HepG2 (cell line): ENCODE data around the gene ARAP3. TPM values are rescaled to one million over a fixed set of nuclear protein-coding genes. Genes with fewer than 3 reads are reported as not detected.

ENCODE experiments used
- FOXM1 ChIP-seq: sonication (generic); formaldehyde crosslinking; IDR thresholded peaks from 2 replicates; pipeline ENCODE4 v1.5.0; 2020; ENCODE audit warnings: missing genetic modification reagents
- NFYC ChIP-seq: IDR thresholded peaks from 2 replicates; pipeline ENCODE4 v1.6.1; 2016; ENCODE audit warnings: missing genetic modification reagents, missing compliant biosample characterization
- POLR2AphosphoS5 ChIP-seq: IDR thresholded peaks from 2 replicates; pipeline ENCODE4 v1.6.1; 2012; ENCODE audit warnings: low read depth, low read length
- RBAK ChIP-seq: sonication (generic); formaldehyde crosslinking; IDR thresholded peaks from 2 replicates; pipeline ENCODE4 v1.5.1; 2020; ENCODE audit warnings: mild to moderate bottlenecking, missing genetic modification reagents
- SMARCC2 ChIP-seq: fragments of 450-650 bp; IDR thresholded peaks from 2 replicates; pipeline ENCODE4 v1.6.1; 2017; ENCODE audit warnings: antibody characterized with exemption, mild to moderate bottlenecking
- ZNF567 ChIP-seq: sonication (generic); formaldehyde crosslinking; IDR thresholded peaks from 2 replicates; pipeline ENCODE4 v1.8.1; 2023; ENCODE audit warnings: mild to moderate bottlenecking, missing genetic modification reagents, borderline replicate concordance
- polyA plus RNA-seq, 8 experiments: library from polyadenylated mRNA; depleted of rRNA in 3 of 8; stranded (reverse) in 7 of 8; unstranded in 1 of 8; fragments of >200 nt; fragmentation: Illumina TruSeq in 4 of 8; extraction: Trizol in 4 of 8; gene quantifications; 2 replicates each; pipeline versions ENCODE4 v1.2.1 to v1.2.3, GENCODE V29; 2011 to 2016; ENCODE audit warnings: low read depth in 4 of 8, missing spikeins in 1 of 8, mixed read lengths in 1 of 8; ENCODE audit not compliant: insufficient read depth in 1 of 8
- total RNA-seq, 5 experiments: library from RNA; depleted of rRNA; stranded (reverse); fragments of >200 nt; fragmentation: Illumina TruSeq; extraction: Trizol; gene quantifications; 2 replicates each; pipeline ENCODE4 v1.2.3, GENCODE V29; 2016; ENCODE audit warnings: low read depth in 1 of 5
- TF ChIP-seq, protein P1 (sequence below): sonication (generic); formaldehyde crosslinking; IDR thresholded peaks from 2 replicates; pipeline ENCODE4 v1.5.0; 2020; ENCODE audit warnings: mild to moderate bottlenecking, missing genetic modification reagents, borderline replicate concordance
- TF ChIP-seq, protein P2 (sequence below): sonication (generic); formaldehyde crosslinking; conservative IDR thresholded peaks from 2 replicates; pipeline ENCODE4 v1.4.0; 2020; ENCODE audit warnings: missing genetic modification reagents
- TF ChIP-seq, protein P3 (sequence below): sonication (generic); formaldehyde crosslinking; IDR thresholded peaks from 2 replicates; pipeline ENCODE4 v1.4.0; 2020; ENCODE audit warnings: missing genetic modification reagents

Gene ARAP3
- total and polyA plus RNA-seq, 2 of the 13 experiments (the other 11 are each of a cell fraction or from before 2014, with no cell fraction given), result 0.25 TPM; not detected in 1

DNA sequence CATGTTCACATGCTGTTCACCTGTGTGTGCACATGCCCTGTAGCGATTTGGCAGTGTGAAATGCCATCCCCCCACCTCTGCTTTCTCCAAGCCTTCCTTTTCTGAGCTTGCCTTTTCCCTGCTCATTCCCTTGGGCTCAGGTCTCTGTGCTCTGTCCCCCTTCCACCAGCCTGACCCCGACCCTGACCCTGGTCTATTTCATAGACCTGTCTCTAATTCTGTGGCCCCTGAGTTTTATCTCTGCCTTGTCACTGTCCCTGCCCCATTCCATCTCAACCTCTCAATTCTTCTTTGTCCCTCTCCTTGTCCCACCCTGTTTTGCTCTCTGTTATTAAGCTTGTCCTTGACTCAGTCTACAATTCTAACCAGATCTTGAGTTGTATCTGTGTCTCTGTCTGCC lies 735 bp downstream of the ARAP3 start (continued):
- TF ChIP-seq, protein P1, sequence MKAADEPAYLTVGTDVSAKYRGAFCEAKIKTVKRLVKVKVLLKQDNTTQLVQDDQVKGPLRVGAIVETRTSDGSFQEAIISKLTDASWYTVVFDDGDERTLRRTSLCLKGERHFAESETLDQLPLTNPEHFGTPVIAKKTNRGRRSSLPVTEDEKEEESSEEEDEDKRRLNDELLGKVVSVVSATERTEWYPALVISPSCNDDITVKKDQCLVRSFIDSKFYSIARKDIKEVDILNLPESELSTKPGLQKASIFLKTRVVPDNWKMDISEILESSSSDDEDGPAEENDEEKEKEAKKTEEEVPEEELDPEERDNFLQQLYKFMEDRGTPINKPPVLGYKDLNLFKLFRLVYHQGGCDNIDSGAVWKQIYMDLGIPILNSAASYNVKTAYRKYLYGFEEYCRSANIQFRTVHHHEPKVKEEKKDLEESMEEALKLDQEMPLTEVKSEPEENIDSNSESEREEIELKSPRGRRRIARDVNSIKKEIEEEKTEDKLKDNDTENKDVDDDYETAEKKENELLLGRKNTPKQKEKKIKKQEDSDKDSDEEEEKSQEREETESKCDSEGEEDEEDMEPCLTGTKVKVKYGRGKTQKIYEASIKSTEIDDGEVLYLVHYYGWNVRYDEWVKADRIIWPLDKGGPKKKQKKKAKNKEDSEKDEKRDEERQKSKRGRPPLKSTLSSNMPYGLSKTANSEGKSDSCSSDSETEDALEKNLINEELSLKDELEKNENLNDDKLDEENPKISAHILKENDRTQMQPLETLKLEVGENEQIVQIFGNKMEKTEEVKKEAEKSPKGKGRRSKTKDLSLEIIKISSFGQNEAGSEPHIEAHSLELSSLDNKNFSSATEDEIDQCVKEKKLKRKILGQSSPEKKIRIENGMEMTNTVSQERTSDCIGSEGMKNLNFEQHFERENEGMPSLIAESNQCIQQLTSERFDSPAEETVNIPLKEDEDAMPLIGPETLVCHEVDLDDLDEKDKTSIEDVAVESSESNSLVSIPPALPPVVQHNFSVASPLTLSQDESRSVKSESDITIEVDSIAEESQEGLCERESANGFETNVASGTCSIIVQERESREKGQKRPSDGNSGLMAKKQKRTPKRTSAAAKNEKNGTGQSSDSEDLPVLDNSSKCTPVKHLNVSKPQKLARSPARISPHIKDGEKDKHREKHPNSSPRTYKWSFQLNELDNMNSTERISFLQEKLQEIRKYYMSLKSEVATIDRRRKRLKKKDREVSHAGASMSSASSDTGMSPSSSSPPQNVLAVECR (CRISPR knock-in tag), result no peak
- TF ChIP-seq FOXM1 (no peak), SMARCC2 (no peak), NFYC (CRISPR knock-in tag) (no peak), ZNF567 (CRISPR knock-in tag) (no peak), POLR2AphosphoS5 (no peak), RBAK (no peak)
- TF ChIP-seq, protein P2, sequence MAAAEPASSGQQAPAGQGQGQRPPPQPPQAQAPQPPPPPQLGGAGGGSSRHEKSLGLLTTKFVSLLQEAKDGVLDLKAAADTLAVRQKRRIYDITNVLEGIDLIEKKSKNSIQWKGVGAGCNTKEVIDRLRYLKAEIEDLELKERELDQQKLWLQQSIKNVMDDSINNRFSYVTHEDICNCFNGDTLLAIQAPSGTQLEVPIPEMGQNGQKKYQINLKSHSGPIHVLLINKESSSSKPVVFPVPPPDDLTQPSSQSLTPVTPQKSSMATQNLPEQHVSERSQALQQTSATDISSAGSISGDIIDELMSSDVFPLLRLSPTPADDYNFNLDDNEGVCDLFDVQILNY (CRISPR knock-in tag), result no peak
- TF ChIP-seq, protein P3, sequence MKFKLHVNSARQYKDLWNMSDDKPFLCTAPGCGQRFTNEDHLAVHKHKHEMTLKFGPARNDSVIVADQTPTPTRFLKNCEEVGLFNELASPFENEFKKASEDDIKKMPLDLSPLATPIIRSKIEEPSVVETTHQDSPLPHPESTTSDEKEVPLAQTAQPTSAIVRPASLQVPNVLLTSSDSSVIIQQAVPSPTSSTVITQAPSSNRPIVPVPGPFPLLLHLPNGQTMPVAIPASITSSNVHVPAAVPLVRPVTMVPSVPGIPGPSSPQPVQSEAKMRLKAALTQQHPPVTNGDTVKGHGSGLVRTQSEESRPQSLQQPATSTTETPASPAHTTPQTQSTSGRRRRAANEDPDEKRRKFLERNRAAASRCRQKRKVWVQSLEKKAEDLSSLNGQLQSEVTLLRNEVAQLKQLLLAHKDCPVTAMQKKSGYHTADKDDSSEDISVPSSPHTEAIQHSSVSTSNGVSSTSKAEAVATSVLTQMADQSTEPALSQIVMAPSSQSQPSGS, result no peak
